Activated CD4-positive, alpha-beta T cell treated with anti-CD3 and anti-CD28 coated beads for 48 hours (primary cell): Measurements from ENCODE around the gene DAZAP2.
"Not testable (repeated sequence)": the region's sequence is repeated elsewhere in the genome, so short reads cannot be mapped to it uniquely, and the experiment has no call there.

Experiments
- DNase-seq: peaks from one replicate; pipeline ENCODE4 v3.0.0-alpha.2; 2020

Gene DAZAP2

DNA sequence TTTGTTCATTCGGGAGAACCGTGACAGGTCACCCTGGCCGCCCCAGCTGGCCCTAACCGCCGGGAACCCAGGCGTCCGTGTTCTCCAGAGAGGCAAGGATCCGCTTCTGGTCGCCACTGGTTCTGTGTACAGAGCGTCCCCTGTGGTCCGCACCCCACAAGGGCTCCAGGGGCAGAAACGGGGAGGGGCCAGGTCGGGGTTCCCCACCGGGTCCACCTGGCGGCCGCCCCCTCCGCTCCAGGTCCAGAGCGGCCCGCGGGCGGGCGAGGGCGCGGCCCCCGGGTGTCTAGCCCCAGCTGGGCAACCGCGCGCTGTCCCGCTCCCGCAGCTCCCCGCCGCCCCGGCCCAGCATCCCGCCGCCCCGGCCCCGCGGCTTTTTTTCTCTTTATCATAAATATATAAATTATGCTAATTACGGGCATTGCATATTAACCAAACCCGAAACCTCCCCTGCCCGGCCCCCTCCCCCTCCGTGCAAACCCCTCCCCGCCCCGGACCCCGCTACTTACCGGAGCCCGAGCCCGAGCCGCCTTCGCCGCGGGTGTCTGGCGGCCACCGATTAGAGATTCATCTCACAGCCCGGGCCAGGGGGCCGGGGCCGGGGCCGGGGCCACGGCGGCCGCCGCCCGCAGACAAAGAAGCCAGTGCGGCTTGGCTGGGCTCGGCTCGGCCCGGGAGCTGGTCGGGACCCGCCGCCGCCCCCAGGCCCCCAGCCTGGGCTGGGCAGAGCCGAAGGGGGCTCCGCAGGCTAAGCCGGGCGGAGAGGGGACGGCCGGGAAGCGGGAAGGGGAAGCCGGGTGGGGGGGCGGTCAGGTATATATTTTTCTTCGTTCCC is 21.3 kb upstream of the DAZAP2 start:
- peak; percentile 48 for DNase-seq

DNA sequence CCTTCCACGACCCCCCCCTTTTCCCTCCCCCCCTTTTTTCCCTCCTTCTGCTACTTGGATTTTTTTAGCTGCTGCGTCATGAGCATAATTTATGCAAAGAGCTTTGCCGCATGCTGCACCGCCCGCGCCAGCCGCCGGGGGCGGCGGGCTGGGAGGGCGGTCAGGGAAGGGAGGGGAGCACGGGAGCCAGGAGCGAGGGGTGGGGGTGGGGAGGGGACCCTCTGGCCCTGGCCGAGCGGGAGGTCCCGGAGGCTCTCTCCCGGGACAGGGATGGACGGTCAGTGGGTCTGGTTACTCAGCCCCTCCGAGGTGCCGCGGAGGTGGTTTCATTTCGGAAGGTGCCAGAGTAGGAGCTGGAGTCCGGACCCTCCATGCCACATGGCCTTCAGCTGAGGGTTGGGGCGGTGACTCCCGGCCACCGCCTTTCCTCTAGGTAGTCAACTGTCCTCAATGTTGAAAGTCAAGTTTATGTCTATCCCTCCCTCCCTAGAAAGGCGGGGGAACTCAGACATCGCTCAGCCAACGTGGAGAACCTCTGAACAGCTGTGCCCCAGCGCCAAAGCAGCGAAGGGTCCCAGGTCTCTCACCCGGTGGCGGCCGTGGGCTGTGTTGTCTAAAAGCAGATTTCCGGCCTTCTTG is 20.5 kb upstream of the DAZAP2 start, which contains the start of gene POU6F1:
TSS of gene POU6F1 (minus strand) at position 95 of the 639 bp plus-strand sequence. CDS start 11,226 bp downstream, outside the sequence.
- DNase-seq: peak; percentile 73

DNA sequence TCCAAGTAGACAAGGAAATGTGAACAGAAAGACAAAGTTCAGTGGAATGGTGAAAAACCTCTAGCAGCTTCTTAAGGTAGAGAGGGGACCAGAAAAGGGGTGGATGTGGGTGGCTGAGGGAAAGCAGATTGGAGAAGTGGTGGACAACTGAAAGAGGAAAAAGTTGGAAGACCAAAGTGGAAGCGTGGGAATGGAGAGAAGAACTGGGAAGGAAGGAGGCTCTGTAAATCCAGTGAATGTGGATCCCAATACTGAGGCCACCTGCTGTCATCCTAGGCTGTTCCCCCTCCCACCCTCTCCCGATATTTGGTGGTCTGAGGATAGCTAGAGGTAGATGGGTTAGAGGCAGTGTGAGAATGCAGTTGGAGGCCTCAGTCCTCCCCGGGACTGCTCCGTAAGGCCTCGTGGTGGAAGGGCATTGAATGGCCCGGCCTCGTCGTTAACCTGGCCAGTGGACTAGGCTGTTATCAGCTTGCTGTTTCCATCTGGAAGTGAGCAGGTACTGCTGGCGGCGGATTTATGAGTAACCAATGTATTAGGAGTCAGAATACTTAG is 19.9 kb upstream of the DAZAP2 start:
- peak; percentile 16 for DNase-seq

DNA sequence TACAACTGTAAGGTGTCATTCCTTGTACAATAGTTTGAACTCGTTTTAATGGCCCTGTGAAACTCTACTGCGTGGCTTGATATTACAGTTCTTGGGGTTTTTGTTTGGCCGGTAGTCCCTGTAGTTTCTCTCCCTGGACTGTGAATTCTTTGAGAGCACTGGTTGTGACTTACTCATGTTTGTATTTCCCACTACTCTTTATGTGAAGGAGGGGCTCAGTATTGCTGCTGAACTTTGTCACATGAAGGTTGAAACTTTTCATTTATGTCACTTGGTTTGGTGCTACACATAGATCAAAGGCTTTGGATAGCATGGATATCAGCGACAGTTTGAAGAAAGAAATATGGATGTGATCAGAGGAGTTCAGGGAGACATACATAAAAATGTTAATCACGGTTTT is 19.3 kb upstream of the DAZAP2 start:
- no peak for DNase-seq

DNA sequence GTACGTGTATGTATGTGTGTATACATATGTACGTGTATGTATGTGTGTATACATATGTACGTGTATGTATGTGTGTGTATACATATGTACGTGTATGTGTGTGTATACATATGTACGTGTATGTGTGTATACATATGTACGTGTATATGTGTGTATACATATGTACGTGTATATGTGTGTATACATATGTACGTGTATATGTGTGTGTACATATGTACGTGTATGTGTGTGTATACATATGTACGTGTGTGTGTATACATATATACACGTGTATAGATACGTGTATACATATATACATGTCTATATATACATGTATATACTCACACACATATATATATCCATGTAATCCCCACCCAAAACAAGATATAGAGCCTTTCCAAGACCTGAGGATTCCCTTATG is 18.8 kb upstream of the DAZAP2 start:
- DNase-seq: not testable (repeated sequence)

DNA sequence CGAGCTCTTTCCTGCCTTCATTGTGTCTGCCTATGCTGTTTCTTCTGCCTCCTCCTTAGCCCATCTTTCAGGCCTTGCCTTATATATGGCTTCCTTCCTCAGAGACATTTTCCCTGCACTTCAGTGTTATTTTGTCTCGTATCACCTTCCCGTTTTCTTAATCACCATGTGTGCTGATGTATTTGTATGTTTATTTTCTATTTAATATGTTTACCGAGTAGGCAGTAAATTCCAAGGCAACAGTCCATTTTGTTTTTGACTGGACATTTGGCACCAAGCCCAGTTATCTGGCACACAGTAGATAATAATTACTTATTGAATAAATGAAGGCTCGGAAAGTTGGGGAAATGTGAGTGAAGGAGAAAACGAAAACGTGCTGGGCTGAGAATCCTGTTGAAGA is 16.2 kb upstream of the DAZAP2 start:
- no peak for DNase-seq

DNA sequence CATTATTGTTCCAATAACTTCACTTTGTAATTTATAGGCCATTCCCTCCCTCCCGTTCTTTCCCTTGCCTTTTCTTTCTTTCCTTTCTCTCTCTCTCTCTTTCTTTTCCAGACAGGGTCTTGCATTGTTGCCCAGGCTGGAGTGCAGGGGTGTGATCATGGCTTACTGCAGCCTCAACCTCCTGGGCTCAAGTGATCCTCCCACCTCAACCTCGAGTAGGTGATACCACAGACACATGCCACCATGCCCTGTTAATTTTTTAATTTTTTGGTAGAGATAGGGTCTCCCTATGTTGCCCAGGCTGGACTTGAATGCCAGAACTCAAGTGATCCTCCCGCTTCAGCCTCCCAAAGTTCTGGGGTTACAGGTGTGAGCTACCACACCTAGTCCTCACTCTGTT is 14.0 kb upstream of the DAZAP2 start:
- DNase-seq: no peak

DNA sequence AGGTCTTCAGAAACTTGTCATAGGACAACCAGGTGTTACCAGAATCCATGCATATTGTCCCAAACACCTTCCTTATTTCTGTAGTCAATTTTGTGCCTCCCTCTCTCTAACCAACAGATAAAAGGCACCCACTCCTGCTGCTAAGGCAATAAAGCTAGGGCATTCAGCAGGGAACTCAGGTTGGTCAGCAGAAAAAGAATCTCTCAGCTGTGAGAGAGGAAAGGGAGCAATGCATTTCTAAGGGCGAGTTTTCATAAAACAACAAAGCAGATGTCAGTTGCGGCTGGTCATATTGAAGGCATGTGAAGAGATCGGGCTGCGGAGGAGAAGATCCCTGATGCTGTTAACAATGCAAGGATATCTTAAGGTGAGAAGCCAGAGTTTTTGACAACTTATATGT is 13.4 kb upstream of the DAZAP2 start:
- no peak for DNase-seq

DNA sequence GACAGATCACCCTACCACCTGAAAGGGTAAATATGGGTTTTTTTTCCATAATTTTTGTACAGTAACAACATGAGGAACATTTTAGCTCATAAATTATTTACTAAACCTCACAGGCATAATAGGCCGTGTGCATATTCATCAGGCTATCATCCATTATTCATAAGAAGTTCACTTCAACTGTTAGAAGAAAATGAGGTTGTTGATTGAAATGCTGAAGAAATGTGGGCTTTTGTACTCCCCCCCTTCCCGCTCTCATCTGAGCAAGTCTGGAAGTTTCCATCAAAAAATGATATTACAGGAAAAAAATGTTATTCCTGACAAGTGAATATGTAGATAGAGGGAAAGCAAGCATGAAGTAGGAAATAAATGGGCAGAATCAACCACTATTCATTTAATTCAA is 12.9 kb upstream of the DAZAP2 start:
- DNase-seq: no peak

DNA sequence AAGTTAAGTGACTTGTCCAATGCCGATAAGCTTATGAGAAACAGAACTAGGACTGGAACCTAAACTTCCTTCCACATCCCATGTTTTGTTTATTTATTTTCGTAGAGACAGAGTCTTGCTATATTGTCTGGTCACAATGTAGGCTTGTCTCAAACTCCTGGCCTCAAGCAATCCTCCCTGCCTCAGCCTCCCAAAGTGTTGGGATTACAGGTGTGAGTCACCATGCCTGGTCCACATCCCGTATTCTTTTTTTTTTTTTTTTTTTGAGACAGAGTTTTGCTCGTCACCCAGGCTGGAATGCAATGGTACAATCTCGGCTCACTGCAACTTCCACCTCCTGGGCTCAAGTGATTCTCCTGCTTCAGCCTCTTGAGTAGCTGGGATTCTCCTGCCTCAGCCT is 11.5 kb upstream of the DAZAP2 start:
- DNase-seq: not testable (repeated sequence)

DNA sequence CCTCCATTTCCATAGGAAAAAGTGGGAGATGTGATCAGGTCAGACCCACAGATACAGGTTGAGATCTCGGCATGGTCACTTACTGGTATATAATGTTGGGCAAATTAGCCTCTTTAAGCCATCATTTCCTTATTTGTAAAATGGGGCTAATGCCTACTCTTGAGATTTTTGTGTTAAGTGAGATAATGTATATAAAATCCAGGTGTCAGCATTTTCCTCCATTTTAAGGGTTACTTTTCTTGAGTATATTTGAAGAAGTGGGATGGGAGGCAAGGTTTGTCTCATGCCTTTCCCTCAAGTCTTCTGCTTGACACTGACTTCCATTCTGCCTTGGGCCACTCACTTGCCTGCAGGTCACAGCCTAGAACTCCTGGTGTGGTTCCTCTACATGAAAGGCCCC is 10.7 kb upstream of the DAZAP2 start:
- no peak for DNase-seq

DNA sequence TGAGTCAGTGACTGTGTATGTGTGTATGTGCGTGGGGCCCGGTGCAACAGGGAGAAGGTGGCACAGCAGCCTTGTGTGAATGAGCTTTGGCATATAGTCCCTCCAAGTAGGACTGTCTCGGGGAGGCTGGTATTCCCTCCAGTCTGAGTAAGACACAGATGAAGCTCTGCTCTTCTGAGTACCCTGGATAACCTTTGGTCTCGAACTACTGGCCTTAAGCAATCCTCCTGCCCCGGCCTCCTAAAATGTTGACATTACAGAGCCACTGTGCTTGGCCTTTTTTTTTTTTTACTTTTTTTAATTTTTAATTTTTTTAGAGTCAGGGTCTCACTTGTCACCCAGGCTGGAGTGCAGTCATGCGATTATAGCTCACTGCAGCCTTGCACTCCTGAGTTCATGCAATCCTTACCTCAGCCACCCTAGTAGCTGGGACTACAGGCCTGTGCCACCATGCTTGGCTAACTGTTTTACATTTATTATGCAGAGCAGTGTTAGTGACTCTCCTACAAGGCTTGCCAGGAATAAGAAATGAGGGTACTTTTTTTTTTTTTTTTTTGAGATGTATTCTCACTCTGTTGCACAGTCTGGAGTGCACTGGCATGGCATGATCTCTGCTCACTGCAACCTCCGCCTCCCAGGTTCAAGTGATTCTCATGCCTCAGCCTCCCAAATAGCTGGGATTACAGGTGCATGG is 9.4 kb upstream of the DAZAP2 start:
- no peak for DNase-seq

DNA sequence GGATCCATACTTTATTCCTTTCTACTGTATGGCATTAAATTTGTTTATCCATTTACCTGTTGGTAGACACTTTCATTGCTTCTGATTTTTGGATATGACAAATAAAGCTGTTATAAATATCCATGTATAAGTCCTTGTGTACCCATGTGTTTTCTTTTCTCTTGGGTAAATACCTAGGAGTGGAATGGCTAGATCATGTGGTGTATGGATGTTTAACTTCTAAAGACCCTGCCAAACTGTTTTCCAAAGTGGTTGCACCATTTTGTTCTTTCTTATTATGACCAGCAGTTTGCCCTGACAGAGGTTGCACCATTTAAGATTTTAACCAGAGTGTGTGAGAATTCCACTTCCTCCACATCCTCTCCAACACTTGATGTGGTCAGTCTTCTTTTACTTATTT is 6.0 kb upstream of the DAZAP2 start:
- DNase-seq: no peak

DNA sequence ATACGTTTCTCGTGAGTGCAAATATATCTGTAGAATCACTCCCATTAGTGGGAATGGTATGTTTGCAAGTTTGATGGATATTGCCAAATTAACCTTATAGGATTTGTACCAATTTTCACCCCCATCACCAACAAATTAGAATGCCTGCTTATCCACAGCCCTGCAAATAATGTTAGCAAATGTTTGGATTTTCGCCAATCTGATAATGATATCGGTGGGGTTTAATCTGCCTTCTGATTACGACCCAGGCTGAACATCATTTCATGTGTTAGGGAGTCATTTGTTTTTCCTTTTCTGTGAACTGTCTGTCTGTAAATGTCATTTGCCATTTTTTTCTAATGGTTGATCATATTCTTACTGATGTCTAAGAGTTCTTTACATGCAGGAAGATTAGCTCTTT is 4.1 kb upstream of the DAZAP2 start:
- DNase-seq: no peak

DNA sequence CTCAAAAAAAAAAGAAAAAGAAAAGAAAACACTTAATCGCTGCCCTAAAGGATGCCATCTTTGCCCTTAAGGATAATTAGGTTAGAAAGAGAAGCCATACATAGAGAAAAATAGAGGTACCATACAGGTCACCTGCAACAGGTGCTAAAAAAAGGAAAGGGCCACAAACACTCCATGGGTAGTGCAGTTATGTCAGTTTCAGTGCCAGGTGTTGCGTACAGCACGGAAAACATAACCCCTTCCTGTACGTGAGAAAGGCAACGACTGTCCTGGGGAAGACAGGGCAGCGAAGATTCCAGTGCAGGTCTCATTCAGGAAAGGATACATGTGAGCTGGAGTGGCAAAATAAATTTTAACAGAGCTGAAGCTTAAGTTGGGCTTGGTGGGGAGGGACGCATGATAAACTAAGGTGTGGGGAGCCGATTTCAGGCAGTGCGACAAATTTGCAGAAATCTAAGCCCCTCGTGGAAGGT is 553 bp upstream of the DAZAP2 start:
- no peak for DNase-seq

DNA sequence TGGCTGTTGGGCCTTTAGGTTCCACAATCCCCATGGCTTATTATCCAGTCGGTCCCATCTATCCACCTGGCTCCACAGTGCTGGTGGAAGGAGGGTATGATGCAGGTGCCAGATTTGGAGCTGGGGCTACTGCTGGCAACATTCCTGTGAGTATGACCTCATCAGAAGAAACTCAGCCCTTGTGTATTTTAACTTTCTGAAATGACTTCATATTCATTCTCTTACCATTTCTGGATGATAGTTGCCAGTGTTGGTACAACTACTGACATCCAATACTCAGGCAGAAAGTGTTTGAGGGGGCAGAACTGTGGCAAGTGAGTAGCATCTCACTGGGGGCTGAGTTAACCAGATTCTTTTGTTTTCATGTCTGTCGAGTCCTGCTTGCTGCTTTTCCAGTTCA is 2.3 kb downstream of the DAZAP2 start:
- DNase-seq: no peak

DNA sequence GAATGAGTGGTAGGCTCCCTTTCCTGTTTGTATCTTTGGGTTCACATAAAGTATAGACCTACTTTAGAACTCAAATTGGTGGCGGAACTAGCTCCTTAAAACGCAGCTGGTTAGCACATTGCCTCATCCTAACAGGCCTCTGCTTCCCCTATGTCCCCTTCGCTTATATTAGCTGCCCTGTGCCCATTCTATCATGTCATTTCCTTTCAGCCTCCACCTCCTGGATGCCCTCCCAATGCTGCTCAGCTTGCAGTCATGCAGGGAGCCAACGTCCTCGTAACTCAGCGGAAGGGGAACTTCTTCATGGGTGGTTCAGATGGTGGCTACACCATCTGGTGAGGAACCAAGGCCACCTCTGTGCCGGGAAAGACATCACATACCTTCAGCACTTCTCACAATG is 3.5 kb downstream of the DAZAP2 start:
- DNase-seq: no peak

DNA sequence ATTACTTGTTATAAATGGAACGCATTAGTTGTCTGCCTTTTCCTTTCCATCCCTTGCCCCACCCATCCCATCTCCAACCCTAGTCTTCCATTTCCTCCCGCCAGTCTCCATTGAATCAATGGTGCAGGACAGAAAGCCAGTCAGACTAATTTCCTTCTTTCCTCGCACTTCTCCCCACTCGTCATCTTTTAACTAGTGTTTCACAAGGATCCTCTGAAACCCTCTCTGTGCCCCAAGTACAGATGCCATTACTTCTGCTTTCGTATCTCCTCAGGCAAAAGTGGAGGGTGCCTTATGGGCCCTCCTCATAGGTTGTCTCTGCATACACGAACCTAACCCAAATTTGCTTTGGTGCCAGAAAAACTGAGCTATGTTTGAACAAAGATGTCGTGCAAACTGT is 4.2 kb downstream of the DAZAP2 start:
- no peak for DNase-seq

DNA sequence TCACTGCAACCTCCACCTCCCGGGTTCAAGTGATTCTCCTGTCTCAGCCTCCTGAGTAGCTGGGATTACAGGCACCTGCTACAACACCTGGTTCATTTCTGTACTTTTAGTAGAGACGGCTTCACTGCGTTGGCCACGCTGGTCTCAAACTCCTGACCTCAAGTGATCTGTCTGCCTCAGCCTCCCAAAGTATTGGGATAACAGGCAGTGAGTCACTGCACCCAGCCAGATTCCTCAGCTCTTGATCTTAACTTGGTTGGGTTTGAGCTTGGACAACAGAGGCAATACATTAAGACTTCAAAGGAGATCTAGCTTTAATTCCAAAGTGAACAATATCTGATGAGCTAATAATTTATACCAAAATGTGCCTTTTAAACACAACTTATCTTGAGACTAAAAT is 5.6 kb downstream of the DAZAP2 start:
- DNase-seq: no peak

DNA sequence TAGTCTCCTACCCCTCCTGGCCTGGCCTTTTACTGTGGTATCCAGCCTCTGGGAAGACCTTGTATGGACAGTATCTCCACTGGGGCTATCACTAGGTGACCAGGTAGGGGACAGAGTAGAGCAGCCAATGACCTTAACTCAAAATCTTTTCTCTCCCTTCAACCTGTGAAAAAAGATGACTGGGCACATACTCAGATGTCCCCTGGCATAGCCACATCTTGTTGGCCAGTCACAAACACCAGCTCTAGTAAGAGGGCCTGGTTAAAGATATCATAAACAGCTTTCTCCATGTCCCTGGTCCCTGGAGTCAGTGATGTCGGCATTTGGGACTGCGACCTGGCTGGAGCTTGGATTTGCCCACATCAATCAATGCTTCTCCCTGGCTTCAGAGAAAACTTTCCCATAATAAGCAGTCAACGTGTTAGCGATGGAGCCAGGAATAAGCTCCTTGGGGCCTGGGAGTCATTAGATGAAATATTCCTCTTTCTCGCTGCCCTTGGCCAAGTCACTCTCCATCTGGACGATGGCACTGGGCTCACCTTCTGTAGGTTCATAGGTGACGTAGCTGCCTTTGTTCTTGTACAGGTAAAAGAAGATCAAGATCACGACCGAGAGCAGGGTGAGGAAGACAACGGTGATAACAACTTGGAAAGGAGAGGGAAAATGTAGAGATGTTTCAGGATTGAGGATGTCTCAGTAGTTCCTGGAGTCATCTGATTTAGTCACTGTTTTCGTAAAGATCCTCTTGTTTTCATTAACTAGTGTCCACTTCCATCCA is 7.0 kb downstream of the DAZAP2 start:
- DNase-seq: no peak

DNA sequence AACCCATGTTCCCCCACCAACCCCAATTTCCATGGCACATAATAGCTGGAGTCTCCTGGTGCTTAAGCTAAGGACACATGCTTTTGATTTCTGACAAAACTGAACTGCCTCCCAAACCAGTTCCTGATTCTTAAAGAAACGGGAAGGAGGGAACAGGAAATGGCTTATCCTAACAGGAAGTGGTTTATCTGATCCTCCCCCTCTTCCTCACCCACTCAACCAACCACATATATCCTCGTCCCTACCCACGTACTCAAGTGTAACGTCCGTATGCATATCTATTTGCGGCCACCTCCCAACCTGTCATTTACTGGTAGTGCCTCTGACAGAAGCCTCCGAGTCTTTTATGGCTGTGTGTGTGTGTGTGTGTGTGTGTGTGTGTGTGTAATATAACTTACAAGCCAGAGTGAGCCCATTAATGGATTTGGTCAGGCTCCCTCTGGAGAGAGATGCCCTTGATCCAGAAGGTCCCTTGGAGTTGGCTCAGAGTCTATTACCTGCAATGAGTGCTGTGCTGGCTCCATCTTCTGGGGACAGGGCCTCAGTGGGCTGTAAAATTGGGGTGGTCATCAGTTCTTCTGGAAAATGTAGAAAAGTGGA is 7.7 kb downstream of the DAZAP2 start:
- DNase-seq: peak; percentile 45

DNA sequence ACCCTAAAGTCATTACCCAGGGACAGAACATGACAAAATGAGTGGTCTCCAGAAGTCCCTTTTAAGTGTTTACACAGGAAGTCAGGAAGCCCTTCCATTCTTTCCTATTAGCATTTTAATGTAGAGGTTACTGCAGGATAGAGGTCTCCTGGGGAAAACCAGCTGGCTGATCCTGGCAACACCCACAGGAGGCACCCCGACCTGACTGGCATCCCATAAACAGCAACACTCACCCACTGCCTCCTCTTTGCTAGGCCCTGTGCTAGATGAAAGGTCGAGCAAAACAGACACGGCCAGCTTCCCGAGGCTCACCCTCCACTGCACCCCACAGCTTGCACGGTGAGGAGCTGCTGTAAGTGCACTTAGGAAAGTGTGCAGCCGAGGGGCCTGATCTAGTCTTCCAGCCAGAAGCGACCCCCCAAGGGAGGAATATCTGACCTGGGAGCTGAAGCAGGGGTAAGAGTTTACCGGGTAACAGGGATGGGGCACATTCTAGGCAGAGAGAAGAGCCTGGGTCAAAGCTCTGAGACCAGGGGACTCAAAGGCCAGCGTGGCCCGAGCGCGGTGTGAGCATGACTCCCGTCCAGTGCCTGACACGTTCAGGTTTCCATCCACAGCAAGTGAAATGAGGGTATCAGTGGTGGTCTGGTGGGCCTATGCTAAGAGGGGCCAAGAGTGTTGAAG is 9.0 kb downstream of the DAZAP2 start:
- DNase-seq: no peak
